GOT3 (cell line): Measurements from ENCODE around the gene SENP3.
"Not testable (repeated sequence)": the region's sequence is repeated elsewhere in the genome, so short reads cannot be mapped to it uniquely, and the experiment has no call there.

Source experiments
- DNase-seq: peaks from one replicate; lab custom pipeline; 2025; ENCODE audit warnings: mixed read lengths; lab: John Stamatoyannopoulos, UW

SENP3 gene

DNA sequence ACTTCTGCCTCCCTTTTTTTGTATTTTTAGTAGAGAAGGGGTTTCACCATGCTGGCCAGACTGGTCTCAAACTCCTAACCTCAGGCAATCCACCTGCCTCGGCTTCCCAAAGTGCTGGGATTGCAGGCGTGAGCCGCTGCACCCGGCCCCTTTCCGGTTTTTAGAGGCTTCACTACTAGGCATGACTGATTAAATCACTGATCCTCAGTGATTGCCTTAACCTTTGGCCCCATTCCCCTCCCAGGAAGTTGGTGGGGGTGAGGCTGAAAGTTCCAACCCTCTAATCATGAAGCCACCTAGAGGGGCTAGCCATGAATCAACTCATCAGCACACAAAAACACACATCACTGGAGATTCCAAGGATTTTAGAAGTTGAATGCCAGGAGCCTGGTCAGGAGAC is 35.8 kb downstream of the SENP3 start:
- not testable (repeated sequence) for DNase-seq

DNA sequence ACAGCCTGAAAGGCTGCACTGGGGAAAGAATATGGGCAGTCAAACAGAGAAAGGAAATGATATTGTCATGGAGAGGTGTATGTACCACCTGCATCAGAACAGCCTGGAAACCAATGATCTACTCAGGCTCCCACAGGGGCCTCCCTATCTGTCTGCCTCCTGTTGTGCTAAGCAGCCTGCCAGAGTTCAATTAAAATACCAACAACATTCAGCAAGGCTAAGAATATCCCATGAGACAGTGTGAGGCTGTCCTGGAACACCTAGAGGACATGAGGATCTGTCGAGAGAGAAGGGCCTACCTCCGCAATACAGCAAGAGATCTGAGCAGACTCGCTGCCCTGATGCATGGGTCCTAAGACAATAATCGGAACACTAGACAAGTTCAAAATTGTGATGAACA is 44.6 kb downstream of the SENP3 start:
- no peak for DNase-seq

DNA sequence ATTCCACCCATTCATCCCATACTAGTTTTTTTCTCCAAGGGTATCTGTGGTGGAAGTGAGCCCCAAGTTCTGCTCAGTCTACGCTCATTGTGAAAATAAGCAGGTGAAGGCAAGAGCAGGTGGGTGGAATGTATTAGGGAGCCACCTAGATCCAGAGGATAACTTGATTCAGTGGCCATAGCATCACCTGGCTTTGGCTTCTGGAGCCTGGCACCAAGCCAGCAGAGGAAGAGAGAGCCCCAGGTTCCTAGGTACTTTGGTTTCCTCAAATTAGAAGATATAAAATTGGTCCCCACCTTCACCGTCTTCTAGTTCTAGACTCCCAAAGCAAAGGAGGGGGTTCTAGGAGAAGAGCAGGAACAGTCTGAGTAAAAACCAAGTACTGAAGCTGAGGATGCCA is 48.9 kb downstream of the SENP3 start:
- DNase-seq, result no peak

DNA sequence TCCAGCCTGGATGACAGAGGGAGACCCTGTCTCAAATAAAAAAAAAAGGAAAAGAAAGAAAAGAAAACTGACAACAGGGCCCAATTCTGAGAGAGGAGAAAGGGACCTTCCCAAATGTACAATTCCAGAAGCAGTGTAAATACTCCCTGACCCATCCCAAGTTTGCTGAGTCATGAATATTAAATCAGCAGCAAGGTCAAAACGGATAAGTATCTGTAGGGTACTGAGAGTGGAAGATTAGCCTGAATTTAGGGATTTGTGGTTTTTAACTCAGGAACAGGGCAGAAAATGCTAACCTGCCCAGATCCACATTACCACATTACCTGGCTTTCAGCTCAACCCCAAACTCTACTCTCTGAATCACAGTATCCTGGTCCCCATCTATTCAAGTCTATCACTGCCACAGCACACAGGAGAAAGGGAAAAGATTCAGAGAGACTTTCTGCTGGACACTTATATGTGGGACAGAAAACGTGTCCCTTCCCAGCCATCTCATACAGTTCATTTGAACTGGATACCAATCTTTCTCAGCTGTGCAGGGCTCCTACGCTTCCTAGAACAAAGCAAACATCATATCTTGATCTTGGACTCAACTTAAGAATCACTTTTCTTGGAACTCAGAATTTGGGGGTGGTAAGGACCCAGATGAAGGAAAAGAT is 50.0 kb downstream of the SENP3 start:
- no peak for DNase-seq

DNA sequence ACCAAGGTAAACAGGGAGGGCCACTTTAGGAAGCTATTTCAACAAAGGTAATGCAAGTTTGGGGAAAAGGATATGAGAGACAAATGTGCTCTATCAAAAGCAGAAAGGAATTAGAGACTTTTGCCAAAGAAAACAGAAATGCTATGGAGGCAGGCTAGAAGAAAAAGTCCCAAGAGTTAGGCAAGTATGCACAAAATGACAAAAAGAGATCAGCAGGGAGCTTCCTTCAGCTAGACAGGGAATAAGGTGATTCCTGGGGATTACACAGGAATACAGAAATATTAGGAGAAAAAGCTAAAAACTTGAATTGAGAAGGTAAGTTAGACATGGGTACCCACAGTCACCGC is 50.5 kb downstream of the SENP3 start:
- no peak for DNase-seq

DNA sequence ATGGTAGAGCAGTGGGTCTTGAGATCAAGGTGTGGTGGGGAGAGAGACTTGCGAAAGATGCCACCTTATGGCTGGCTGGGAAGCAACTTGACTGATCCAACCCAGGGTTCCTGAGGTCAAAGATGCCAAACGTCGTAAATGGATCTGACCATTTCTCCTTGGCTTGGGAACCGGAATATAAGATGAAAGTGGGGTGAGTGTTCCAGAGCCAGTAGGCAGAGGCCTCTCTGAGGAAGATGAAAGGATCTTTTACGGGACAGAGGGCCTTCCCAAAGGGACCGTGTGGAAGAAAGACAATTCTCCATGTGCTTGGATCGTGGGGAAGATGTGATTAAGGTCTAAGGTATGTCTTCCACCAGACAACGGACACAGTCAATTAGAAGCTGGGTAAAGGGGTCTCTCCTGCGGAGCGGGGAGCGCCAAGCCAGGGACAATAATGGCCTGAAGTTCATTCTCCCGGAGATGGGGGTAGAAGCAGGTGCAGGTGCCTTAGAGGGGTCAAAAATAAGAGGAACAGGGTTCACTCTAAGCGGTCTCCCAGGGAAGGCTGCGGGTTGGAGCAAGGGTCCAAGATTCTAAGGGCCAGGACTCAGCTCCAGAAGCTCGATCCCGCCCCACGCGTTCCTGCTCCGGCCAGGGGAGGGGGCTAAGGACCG is 52.2 kb downstream of the SENP3 start:
- no peak for DNase-seq

DNA sequence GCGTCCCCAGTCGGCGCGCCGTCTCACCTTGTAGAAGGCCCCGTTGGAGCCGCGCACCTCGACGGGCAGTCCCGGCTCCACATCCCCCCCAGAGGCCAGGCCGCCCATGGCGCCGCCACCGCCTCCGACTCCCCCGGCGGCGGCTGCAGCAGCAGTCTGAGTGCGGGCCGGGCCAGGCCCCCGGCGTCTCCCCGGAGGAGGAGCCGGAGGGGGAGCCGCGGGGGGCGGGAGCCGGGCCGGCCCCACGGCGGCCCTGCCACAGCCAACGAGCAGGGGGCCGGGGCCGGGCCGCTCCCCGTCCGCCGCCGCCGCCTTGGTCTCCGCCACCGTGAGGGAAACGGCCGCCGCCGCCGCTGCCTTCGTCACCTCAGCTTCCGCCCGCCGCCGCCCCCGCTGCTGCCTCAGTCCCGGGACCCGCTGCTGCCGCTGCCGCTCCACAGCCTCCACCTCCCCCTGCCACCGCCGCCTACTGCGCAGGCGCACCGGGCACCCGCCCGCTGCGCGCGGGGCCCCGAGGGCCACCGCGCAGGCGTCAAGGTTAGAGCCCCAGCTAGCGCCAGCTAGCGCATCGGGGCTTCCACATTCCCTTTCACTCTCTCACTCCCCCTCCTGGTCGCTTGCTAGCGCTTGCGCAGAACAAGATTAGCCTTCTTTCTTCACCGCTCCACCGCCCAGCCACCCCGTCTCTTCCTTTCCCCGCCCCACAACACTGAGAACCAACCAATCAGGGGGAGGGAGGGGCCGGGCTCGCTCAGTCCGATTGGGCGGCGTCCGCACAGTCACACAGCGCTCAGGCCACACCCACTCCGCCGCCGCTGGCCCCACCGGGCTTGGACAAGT is 52.9 kb downstream of the SENP3 start, which contains the start of gene FXR2:
Gene FXR2, minus strand, starts transcription at position 473 of the 840 bp plus-strand sequence. Its CDS starts 365 bp downstream, at position 108.
- peak; percentile 98 for DNase-seq

DNA sequence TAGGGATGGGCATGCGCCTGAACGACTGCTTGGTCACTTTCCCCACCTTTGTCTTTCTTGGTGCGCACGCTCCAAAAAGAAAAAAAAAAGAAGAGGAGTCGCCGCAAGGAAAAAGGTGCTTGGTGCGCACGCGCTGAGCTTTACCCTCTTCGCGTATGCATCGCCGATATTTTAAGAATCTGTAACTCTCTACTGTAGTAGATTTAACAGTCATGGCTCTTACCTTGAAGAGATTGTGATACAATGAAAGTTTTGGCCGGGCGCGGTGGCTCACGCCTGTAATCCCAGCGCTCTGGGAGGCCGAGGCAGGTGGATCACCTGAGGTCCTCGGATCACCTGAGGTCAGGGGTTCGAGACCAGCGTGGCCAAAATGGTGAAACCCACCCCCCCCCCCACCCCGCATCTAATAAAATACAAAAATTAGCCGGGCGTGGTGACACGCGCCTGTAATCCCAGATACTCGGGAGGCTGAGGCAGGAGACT is 53.6 kb downstream of the SENP3 start:
- no peak for DNase-seq

DNA sequence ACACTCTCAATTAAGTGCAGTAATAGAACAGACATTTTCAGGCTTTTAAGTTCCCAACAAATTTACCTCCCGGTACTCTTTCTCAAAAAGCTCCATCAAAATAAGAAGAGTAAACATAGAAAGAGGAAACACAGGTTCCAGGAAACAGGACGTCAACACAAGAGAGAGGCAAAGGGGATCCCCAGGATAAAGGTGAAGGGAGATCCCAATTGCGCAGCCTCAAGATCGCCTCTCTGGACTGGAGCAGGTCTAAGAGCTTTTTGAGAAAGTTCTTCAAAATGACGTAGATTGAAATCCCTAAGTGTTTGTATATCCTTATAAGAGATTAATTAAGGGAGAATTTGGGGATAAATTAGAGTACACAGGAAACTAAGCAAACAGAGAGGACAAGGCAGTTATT is 56.9 kb downstream of the SENP3 start:
- no peak for DNase-seq

DNA sequence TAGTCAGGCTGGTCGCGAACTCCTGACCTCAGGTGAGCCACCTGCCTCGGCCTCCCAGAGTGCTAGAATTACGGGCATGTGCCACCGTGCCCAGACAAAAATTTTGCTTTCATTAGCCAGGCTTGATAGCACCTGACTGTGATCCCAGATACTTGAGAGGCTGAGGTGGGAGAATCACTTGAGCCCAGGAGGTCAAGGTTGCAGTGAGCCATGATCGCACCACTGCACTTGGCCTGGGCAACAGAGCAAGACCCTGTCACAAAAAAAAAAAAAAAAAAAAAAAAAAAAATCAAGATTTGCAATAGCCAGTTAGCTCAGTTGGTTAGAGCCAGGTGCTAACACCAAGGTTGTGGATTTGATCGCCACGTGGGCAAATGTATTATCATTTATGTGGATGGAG is 59.1 kb downstream of the SENP3 start:
- DNase-seq, result no peak
